ENCODE results near the gene DDX19B.
A peak's percentile ranks its signal among the peaks of the same experiment; 100 is the strongest.
"Not testable (repeated sequence)": the region's sequence is repeated elsewhere in the genome, so short reads cannot be mapped to it uniquely, and the experiment has no call there.

DDX19B gene

DNA sequence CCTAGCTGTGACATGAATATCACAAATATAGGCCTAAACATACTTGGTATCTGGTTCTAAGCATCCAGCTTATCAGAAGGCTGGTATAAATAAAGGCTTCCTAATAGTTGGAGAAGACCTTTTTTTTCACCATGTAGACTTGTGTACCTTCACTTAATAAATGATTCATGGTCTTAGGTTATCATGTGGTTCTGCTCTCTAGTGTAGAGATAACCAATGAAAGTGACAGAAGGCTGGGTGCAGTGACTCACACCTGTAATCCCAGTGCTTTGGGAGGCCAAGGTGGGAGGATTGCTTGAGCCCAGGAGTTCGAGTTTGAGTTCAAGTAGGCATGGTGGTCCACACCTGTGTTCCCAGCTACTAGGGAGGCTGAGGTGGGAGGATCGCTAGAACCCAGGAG, 50.8 kb downstream of the DDX19B start:
- DNase-seq (ENCODE audit: low spot score) = no peak

GRCh38 chr16:70359552-70359951, 60.6 kb downstream of the DDX19B start:
- DNase-seq (ENCODE audit: low spot score) = no peak

- DNase-seq (ENCODE audit: low spot score) = no peak
Measured at GRCh38 chr16:70364399-70364798, 65.4 kb downstream of the DDX19B start.

GRCh38 chr16:70370145-70370544, 71.2 kb downstream of the DDX19B start:
- DNase-seq (ENCODE audit: low spot score) = not testable (repeated sequence)

- no peak for DNase-seq (ENCODE audit: low spot score)
Measured at GRCh38 chr16:70370924-70371323, 71.9 kb downstream of the DDX19B start.

- DNase-seq (ENCODE audit: low spot score) = no peak
Measured at GRCh38 chr16:70372921-70373728, 74.1 kb downstream of the DDX19B start.

GRCh38 chr16:70374213-70374612, 75.2 kb downstream of the DDX19B start:
- no peak for DNase-seq (ENCODE audit: low spot score)

DNA sequence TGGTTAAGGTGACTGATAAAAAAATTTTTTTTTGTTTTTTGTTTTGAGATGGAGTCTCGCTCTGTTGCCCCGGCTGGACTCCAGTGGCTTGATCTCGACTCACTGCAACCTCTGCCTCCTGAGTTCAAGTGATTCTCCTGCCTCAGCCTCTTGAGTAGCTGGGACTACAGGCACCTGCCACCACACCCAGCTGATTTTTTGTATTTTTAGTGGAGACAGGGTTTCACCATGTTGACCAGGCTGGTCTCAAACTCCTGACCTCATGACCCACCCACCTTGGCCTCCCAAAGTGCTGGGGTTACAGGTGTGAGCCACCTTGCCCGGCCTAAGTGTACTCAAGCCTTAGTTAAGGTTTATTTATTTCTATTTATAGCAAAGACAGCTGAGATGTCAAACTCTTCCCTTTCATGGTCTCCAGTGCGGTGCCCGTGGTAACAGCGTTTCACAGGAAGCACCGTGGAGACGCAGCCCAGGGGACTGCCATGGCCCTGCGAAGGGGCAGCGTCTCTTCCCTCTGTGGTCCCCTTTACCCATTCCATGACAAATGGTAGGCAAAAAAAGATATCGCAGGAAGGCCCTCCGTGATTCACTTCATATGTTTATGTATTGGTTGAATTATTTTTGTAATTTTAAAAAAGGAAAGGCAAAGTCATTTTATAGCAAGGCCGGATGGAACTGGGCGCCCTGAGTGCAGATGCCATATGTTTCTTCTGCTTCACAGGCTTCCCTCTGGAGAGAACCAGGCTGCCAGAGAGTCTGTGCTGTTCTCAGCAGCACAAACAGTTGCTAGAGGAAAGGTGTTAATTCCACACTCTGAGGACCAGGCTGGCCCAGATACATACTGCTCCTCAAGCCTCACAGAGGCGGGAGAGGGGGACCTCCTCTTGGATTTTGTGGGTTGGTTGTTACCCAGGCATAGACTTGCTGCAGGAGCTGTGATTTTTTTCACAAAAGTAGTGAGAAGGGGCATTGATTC, 76.9 kb downstream of the DDX19B start:
- no peak for DNase-seq (ENCODE audit: low spot score)

DNA sequence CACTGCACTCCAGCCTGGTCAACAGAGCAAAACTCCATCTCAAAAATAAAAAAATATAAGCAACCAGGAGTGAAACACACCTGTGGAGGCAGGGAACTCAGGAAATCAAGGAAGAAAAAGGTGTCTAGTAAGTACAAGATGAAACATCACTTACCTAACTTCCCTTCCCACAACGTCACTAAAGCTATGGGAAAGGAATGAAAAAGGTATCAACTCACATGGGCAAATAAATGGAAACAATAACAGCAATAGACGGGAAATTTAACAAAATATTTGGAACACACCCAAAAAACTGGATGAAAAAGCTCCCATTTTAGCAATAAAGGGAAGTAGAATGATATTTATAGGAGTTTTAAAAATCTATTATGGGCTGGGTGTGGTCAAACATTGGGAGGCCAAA, 78.8 kb downstream of the DDX19B start:
- no peak for DNase-seq (ENCODE audit: low spot score)

- no peak for DNase-seq (ENCODE audit: low spot score)
Measured at GRCh38 chr16:70378869-70379493, 80.0 kb downstream of the DDX19B start.

- peak; percentile 46 for DNase-seq (ENCODE audit: low spot score)
Measured at GRCh38 chr16:70380248-70380918, 81.4 kb downstream of the DDX19B start.

DNA sequence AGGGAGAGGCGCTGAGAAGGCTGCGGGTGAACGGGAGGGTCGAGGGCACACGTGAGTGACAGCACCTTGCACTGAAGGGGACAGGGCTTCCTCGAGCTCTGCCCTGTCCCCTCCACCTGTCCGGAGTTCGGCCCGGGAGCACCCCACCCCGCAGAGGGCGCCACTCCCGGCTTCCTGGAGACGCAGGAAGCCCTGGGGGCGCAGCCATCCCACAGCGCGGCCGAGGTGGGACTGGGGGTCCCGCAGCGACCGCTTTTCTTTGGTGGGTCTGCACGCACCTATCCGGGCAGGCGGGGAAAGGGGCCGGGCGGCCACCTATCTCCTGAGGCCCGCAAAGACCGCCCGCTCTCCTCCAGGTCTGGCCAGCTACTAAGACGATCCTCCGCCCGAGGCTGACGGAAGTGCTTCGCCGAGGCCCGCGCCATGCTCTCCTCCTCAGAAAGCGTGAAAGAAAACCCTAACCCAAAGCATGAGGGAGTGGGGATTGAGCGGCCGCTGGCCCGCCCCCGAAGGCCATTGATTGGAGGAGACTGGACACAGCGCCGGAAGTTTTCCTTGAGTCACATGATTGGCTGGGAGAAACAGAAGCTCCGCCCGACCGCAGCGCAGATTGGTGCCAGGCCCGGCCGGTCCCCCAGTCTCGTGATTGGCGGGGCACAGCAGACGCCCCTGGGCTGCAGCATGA, 82.1 kb downstream of the DDX19B start:
- DNase-seq (ENCODE audit: low spot score) = peak; percentile 99

DNA sequence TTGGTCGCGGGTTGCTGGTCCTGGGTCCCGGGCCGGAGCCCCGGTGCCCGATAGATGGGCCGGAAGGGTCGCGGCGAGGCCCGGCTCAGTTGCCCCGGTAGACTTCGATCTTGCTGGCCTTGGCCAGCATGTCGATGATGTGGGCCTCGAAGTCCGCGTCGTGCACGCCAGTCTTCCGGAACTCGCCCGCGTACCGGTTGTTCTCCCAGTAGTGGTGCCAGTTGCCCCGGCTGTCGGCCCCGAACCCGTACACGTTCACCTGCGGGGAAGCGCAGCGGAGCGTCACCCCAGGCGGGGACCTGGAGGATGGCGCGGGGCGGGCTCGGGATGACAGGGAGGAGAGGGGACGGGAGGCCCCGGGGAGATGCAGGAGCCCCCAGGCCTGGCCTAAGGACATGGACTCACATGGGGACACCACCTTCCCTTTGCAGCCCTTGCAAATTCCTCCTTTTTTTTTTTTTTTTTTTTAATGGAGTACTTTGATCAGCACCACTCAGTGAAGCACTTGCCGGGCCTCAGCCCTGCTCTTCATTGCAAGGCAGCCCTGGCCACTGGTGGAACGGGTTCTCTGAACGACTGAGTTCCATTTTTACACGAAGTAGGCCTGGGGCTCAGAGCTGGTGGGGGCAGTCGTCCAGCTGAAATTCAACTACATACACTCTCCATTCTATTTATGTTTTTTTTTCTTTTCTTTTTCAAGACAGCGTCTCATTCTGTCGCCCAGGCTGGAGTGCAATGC, 82.8 kb downstream of the DDX19B start:
- no peak for DNase-seq (ENCODE audit: low spot score)

GRCh38 chr16:70383421-70383960, 84.5 kb downstream of the DDX19B start:
- no peak for DNase-seq (ENCODE audit: low spot score)

All from iPS-NIHi11 (cell line).